ENCODE measurements around the gene ASTN2. TPM values are rescaled to one million over a fixed set of nuclear protein-coding genes. Genes with fewer than 3 reads are reported as not detected.

The ASTN2 gene
- total RNA-seq, 4 donors from 2014 or later = 3.2 to 7.0 (median 5.4) TPM

- TF ChIP-seq CTCF (IDR thresholded peaks at IDR 0.05; ENCODE audit: low read depth) = no peak
These were observed 200.4 kb downstream of the ASTN2 start for GRCh38 chr9:117214416-117214815.

- no peak for TF ChIP-seq CTCF (IDR thresholded peaks at IDR 0.05; ENCODE audit: low read depth)
These were observed 203.6 kb downstream of the ASTN2 start for GRCh38 chr9:117211280-117211679.

GRCh38 chr9:117205806-117206205 is 209.1 kb downstream of the ASTN2 start:
- no peak for TF ChIP-seq CTCF (IDR thresholded peaks at IDR 0.05; ENCODE audit: low read depth)

GRCh38 chr9:117204971-117205370 is 209.9 kb downstream of the ASTN2 start:
- TF ChIP-seq CTCF (IDR thresholded peaks at IDR 0.05; ENCODE audit: low read depth) = no peak

GRCh38 chr9:117191504-117192261 is 223.2 kb downstream of the ASTN2 start:
- no peak for TF ChIP-seq CTCF (IDR thresholded peaks at IDR 0.05; ENCODE audit: low read depth)

GRCh38 chr9:117189121-117189520 is 225.7 kb downstream of the ASTN2 start:
- no peak for TF ChIP-seq CTCF (IDR thresholded peaks at IDR 0.05; ENCODE audit: low read depth)

- TF ChIP-seq CTCF (IDR thresholded peaks at IDR 0.05; ENCODE audit: low read depth) = no peak
These were observed 226.5 kb downstream of the ASTN2 start for GRCh38 chr9:117188394-117188793.
